ENCODE results near the gene MED8. TPM values are rescaled to one million over a fixed set of nuclear protein-coding genes. Genes with fewer than 3 reads are reported as not detected.

The MED8 gene
- total and polyA plus RNA-seq, 2 of the 4 experiments (the other 2 are of a cell fraction): 61.1 to 120 TPM

DNA sequence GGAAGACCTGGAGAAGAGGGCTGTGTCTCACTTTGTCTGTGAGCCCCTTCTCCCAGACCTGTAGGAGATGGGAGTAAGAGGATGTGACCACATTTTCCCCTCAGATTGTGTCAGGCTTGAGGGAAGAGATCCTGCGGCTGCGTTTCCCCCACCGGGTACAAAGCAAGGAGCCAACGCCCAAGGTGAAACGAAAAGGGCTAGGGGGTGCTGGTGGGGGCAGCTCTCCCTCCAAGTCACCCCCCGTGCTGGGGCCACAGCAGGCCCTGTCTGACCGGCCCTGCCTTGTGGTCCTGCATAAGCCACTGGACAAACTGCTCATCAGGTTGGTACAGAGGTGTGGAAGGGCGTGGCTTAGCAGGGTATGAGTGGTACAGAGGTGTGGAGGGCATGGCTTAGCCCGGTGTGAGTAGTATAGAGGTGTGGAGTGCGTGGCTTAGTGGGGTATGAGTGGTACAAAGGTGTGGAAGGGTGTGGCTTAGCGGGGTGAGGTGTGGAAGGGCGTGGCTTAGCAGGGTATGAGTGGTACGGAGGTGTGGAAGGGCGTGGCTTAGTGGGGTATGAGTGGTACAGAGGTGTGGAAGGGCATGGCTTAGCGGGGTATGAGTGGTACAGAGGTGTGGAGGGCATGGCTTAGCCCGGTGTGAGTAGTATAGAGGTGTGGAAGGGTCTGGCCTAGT lies 33.5 kb upstream of the MED8 start:
- no peak for ATAC-seq (ENCODE audit: low read depth)

More for the DNA sequence above, 33.5 kb upstream of the MED8 start:
- whole genome bisulfite sequencing, 2 experiments (ENCODE audit: extremely low coverage in 2 of 2, insufficient read length in 1 of 2): 93% methylated on average over 7 of the region's 16 CpGs; no CpG with 5 or more reads in 1 of the 2 experiments
- Histone ChIP-seq H4K5ac (ENCODE audit: low read depth, low read length) (no peak overlapping the region), H3K9me3 (ENCODE audit: control insufficient read depth, insufficient read depth, low read length) (no peaks in the 10 kb centered on the region), H2AK5ac (ENCODE audit: low read depth, low read length) (no peak overlapping the region), H2AK9ac (replicated peaks; ENCODE audit: low read depth, low read length, poor library complexity) (peak overlapping the region; percentile 82), H3K56ac (ENCODE audit: extremely low read depth, insufficient read depth, low read length) (no peak overlapping the region), H3K9ac (ENCODE audit: low read depth, low read length) (no peak overlapping the region), H3K4ac (ENCODE audit: low read depth, low read length) (no peak overlapping the region), H2BK20ac (ENCODE audit: low read depth, low read length) (no peak overlapping the region), H3K36me3 (ENCODE audit: control insufficient read depth, insufficient read depth, low read length) (peaks cover 95% of the 10 kb centered on the region), H3K4me3 (ENCODE audit: insufficient read depth, low read depth, low read length) (no peak overlapping the region), H3K27ac (ENCODE audit: insufficient read depth, low read length) (no peak overlapping the region), H3K14ac (replicated peaks; ENCODE audit: low read depth, low read length) (no peak overlapping the region), H2BK5ac (ENCODE audit: low read depth, low read length, poor library complexity, severe bottlenecking) (no peak overlapping the region), H3K4me2 (ENCODE audit: low read depth, low read length) (no peak overlapping the region), H2AFZ (replicated peaks; ENCODE audit: low read length, poor library complexity) (no peak overlapping the region), H2BK15ac (ENCODE audit: low read depth, low read length) (no peak overlapping the region), H3K23ac (ENCODE audit: low read depth, low read length) (no peak overlapping the region), H3K79me1 (ENCODE audit: low read depth in 1 of 2, low read length in 2 of 2) (peaks cover 0 to 4% of the 10 kb centered on the region in 2 experiments; a peak in 2 of 4 replicates), H3K27me3 (ENCODE audit: control insufficient read depth, insufficient read depth, low read length) (no peaks in the 10 kb centered on the region), H3K4me1 (ENCODE audit: control insufficient read depth, insufficient read depth, low read length) (no peaks in the 10 kb centered on the region), H3K18ac (ENCODE audit: low read depth, low read length) (no peak overlapping the region), H4K8ac (ENCODE audit: low read depth in 2 of 2, low read length in 2 of 2) (no peak overlapping the region), H2BK120ac (ENCODE audit: low read depth, low read length) (no peak overlapping the region), H4K20me1 (ENCODE audit: insufficient read depth, low read length) (no peaks in the 10 kb centered on the region; the same call in 1 of the 2 replicates), H4K91ac (ENCODE audit: insufficient read depth, low read depth, low read length) (no peak overlapping the region), H3K9me1 (ENCODE audit: insufficient read depth, low read length) (peaks cover 20% of the 10 kb centered on the region; the same call in 1 of the 2 replicates)
- DNase-seq: no peak
- POLR2A ChIA-PET (ENCODE audit: unreplicated experiment): no interaction called here
- intact Hi-C loops (cut with micrococcal nuclease): no loop called here
- in situ Hi-C loops (cut with MboI; ENCODE audit: low sequenced_read_pairs): loop anchor here (25.0 kb wide), 1 partner anchor 511 kb away; no protein-coding TSS in a partner anchor
- TF ChIP-seq POLR2A (IDR thresholded peaks at IDR 0.05; ENCODE audit: low read depth, low read length) (no peak), CEBPB (IDR thresholded peaks at IDR 0.05; ENCODE audit: low read depth, low read length) (no peak), RFX5 (IDR thresholded peaks at IDR 0.05; ENCODE audit: low read depth, low read length) (no peak), RCOR1 (IDR thresholded peaks at IDR 0.05; ENCODE audit: insufficient replicate concordance, low read length) (no peak), MAFK (IDR thresholded peaks at IDR 0.05; ENCODE audit: low read depth, low read length) (no peak), MXI1 (IDR thresholded peaks at IDR 0.05; ENCODE audit: borderline replicate concordance, low read depth, low read length) (no peak), BHLHE40 (IDR thresholded peaks at IDR 0.05; ENCODE audit: low read depth, low read length) (no peak)
- TF ChIP-seq, protein P1, sequence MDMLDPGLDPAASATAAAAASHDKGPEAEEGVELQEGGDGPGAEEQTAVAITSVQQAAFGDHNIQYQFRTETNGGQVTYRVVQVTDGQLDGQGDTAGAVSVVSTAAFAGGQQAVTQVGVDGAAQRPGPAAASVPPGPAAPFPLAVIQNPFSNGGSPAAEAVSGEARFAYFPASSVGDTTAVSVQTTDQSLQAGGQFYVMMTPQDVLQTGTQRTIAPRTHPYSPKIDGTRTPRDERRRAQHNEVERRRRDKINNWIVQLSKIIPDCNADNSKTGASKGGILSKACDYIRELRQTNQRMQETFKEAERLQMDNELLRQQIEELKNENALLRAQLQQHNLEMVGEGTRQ (IDR thresholded peaks at IDR 0.05; ENCODE audit: low read depth, low read length): no peak
- CTCF ChIA-PET: no interaction called here
- dilution Hi-C loops (cut with HindIII; ENCODE audit: low sequenced_read_pairs, unreplicated experiment): no loop called here
- no TSS peak for BruUV-seq (replicated peaks)

Measured in IMR-90 (cell line).